Esophagus (tissue), 2 donors: ENCODE measurements around the gene AAGAB. TPM values are rescaled to one million over a fixed set of nuclear protein-coding genes. Genes with fewer than 3 reads are reported as not detected.
"Not testable (repeated sequence)": the region's sequence is repeated elsewhere in the genome, so short reads cannot be mapped to it uniquely, and the experiment has no call there.

Experiments used
- H3K27ac ChIP-seq, 2 donors: one replicate each; pipeline ENCODE4 v1.5.1; 2013; ENCODE audit warnings: low read depth in 2 of 2, mild to moderate bottlenecking in 2 of 2, inconsistent platforms in 1 of 2, low read length in 1 of 2, moderate library complexity in 1 of 2
- H3K27me3 ChIP-seq, 2 donors: one replicate each; pipeline ENCODE4 v1.6.1; 2013; ENCODE audit warnings: low read length in 2 of 2, control low read depth in 1 of 2, mild to moderate bottlenecking in 1 of 2; ENCODE audit not compliant: insufficient read depth in 2 of 2, control insufficient read depth in 1 of 2
- H3K36me3 ChIP-seq, 2 donors: one replicate each; pipeline ENCODE4 v1.6.1; 2013; ENCODE audit warnings: low read length in 1 of 2; ENCODE audit not compliant: control insufficient read depth in 2 of 2, insufficient read depth in 2 of 2
- H3K4me1 ChIP-seq, 2 donors: one replicate each; pipeline ENCODE4 v1.6.1; 2013; ENCODE audit warnings: low read length in 1 of 2; ENCODE audit not compliant: control insufficient read depth in 2 of 2, insufficient read depth in 2 of 2
- H3K4me3 ChIP-seq, 2 donors: one replicate each; pipeline ENCODE4 v1.5.1; 2013; ENCODE audit warnings: low read length in 2 of 2, mild to moderate bottlenecking in 2 of 2, low read depth in 1 of 2, moderate library complexity in 1 of 2
- H3K9me3 ChIP-seq, 2 donors: one replicate each; pipeline ENCODE4 v1.6.1; 2013; ENCODE audit warnings: mild to moderate bottlenecking in 2 of 2, low read depth in 1 of 2, low read length in 1 of 2, moderate library complexity in 1 of 2; ENCODE audit not compliant: control insufficient read depth in 2 of 2, insufficient read depth in 1 of 2
- WGBS, 2 donors: extraction: QIAGEN DNeasy Blood & Tissue Kit; methylation state at CpG; one replicate each; pipeline ENCODE4 v1.1.7; 2013; 5-methylcytosine and 5-hydroxymethylcytosine counted together
- polyA plus RNA-seq, 2 donors: library from polyadenylated mRNA; stranded (reverse); fragments of 200-250 nt; gene quantifications; one replicate each; pipeline ENCODE4 v1.2.3, GENCODE V29; 2013
- donor health status: healthy with polysubstance abuse.
- donor health status: Bipolar disorder and iron deficiency.

AAGAB gene
- polyA plus RNA-seq, 2 donors = 7.0 to 17.4 TPM

DNA sequence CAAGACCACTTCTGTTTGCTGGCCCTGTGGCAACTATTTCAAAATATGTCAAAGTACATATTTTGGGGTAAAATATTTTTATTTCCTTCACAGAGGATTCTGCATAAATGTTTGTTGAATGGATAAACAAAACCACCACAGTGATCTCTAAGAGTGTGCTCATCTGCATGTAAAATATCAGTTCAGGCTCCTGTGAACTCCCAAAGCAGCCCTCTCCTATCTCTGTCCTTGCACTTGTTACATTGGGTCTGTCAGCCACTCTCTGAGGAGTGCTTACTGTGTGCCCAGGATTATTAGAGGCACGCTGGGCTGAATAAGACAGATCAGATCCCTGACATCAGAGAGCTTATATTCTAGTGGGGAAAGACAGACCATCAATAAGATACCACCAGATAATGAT is 27.3 kb upstream of the AAGAB start:
- no peak overlapping the region for H3K27ac ChIP-seq
- no peak overlapping the region for H3K4me3 ChIP-seq
- no peaks in the 10 kb centered on the region for H3K9me3 ChIP-seq
- no peaks in the 10 kb centered on the region for H3K4me1 ChIP-seq
- no peaks in the 10 kb centered on the region for H3K36me3 ChIP-seq
- no peaks in the 10 kb centered on the region for H3K27me3 ChIP-seq
- 82 to 84% methylated on average over 1 of the region's 1 CpG for WGBS, 2 donors

DNA sequence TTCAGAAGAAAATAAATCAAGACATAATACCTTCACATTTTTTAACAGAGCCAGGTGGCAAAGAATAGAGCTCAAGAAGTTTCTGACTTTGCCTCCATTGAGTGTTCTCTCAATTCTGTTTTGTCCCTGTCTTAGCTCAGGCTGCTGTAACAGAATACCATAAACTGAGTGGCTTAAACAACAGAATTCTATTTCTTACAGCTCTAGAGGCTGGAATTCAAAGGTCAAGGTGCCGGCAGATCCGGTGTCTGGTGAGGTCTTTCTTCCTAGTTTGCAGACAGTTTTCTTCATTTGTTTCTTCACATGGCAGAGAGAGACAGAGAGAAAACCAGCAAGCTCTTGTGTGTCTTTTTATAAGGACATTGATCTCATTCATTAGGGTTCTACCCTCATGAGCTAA is 25.8 kb upstream of the AAGAB start:
- Histone ChIP-seq H3K4me1 (no peaks in the 10 kb centered on the region), H3K27ac (no peak overlapping the region), H3K36me3 (no peaks in the 10 kb centered on the region), H3K9me3 (no peaks in the 10 kb centered on the region), H3K27me3 (no peaks in the 10 kb centered on the region), H3K4me3 (no peak overlapping the region)
- WGBS, 2 donors = 69 to 90% methylated on average over 2 of the region's 2 CpGs

GRCh38 chr15:67276666-67277065 is 22.2 kb upstream of the AAGAB start:
- no peaks in the 10 kb centered on the region for H3K9me3 ChIP-seq
- H3K4me3 ChIP-seq = no peak overlapping the region
- H3K27me3 ChIP-seq = no peaks in the 10 kb centered on the region
- H3K4me1 ChIP-seq = no peaks in the 10 kb centered on the region
- H3K27ac ChIP-seq = no peak overlapping the region
- WGBS, 2 donors = 87 to 98% methylated on average over 1 of the region's 1 CpG
- H3K36me3 ChIP-seq = no peaks in the 10 kb centered on the region

DNA sequence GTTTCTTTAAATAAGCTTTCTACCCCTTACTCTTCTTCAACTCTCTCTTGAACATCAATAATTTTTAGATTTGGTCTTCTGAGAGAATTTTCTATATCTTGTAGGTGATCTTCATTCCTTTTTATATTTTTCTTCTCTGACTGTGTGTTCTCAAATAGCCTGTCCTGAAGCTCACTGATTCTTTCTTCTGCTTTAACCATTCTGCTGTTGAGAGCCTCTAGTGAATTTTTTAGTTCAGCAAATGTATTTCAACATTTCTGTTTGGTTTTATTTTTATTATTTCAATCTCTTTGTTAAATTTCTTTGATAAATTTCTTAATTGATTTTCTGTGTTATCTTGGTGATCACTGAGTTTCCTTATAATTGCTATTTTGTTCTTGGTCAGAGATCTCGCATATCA is 19.8 kb upstream of the AAGAB start:
- H3K9me3 ChIP-seq = no peaks in the 10 kb centered on the region
- H3K4me1 ChIP-seq = no peaks in the 10 kb centered on the region
- H3K4me3 ChIP-seq = no peak overlapping the region
- peaks cover 0 to 2% of the 10 kb centered on the region in 2 donors for H3K27me3 ChIP-seq
- no peak overlapping the region for H3K27ac ChIP-seq
- H3K36me3 ChIP-seq = no peaks in the 10 kb centered on the region
- WGBS, 2 donors = 96 to 98% methylated on average over 1 of the region's 1 CpG

DNA sequence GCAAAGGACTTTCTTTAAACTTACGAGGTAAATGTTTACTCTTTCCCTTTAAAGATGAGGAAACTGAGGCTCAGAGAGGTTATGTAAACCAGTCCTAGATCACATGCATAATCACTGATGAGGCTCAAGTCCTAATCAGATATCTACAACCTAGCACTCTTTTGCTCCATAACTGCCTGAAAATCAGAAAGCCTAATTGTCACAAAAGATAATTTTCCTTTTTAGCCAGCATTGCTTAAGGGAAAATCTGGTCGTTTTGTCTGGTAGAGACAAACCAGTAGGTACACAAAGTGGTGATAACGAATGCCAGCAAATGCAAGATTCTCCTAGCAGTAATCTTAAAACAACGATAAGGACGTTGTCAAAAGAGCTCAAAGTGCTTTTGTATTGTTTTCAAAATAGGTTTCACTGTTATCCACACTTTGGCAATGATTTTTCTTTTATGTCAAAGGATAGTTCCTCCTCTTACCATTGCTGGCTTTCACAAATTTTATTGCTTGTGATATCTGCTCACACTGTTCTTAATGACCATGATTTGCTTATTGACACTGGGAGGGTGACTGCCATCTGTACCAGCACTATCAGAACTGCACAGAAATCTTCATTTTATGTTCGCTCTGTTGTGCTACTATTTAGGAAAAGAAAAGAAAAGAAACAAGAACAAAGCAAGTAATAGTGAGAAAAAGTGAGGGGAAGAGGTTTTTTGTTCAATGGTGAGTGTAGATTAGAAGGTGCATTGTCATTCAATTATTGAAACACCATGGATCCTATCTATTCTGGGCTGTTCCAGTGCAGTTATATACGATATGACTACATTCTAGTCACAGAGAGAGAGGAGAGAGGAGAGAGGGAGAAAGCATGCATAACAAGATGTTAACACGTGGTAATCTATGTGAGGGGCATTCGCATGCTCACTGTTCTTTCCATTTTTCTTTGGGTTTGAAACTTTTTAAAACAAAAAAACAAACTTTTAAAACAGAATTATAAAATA is 13.8 kb upstream of the AAGAB start:
- Histone ChIP-seq H3K27ac (no peak overlapping the region), H3K36me3 (no peaks in the 10 kb centered on the region), H3K9me3 (no peaks in the 10 kb centered on the region), H3K4me1 (no peaks in the 10 kb centered on the region), H3K27me3 (peaks cover 0 to 2% of the 10 kb centered on the region in 2 donors), H3K4me3 (no peak overlapping the region)
- WGBS, 2 donors = 71 to 79% methylated on average over 9 of the region's 9 CpGs

DNA sequence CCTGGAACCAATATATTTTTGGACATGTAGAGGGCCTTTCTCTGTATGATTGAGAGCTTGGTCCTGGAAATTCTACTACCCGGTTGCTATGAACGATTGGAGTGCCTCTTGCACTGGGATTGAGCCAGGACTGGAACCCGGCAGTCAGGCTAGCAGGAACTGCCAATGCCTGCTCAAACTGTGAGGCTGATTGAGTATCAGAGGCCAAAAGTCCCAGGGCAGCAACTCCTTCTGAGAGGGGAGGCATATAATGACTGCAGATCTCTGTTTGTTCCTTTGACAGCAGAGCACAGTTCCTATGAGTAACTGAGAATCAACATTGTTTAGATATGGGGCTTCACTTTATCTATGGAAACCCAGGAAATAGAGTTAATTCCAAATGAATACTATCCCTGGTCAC is 13.0 kb upstream of the AAGAB start:
- 67 to 68% methylated on average over 3 of the region's 3 CpGs for WGBS, 2 donors
- no peak overlapping the region for H3K4me3 ChIP-seq
- H3K9me3 ChIP-seq = no peaks in the 10 kb centered on the region
- peaks cover 0 to 2% of the 10 kb centered on the region in 2 donors for H3K27me3 ChIP-seq
- H3K27ac ChIP-seq = no peak overlapping the region
- H3K4me1 ChIP-seq = no peaks in the 10 kb centered on the region
- H3K36me3 ChIP-seq = no peaks in the 10 kb centered on the region

DNA sequence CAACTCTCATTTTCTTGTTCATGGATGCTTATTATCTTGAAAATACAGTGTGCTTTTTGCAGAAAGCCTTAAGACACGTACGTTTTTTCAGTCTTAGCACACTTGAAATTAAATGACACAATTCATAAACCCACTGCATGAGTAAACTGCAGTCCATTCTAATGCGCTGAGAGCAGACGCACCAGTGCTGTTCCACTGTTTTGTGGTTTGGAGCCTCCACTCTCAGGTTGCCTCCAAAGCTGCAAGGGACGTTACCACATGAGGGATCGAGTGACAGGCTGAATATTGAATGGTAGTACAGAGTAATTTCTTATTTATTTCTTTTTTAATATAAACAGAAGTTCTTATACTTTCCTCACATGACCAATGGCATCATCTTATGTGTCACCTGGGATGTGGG is 12.4 kb upstream of the AAGAB start:
- Histone ChIP-seq H3K36me3 (no peaks in the 10 kb centered on the region), H3K27me3 (peaks cover 0 to 2% of the 10 kb centered on the region in 2 donors), H3K9me3 (no peaks in the 10 kb centered on the region), H3K4me1 (no peaks in the 10 kb centered on the region), H3K27ac (no peak overlapping the region), H3K4me3 (no peak overlapping the region)
- 85 to 90% methylated on average over 6 of the region's 6 CpGs for WGBS, 2 donors

DNA sequence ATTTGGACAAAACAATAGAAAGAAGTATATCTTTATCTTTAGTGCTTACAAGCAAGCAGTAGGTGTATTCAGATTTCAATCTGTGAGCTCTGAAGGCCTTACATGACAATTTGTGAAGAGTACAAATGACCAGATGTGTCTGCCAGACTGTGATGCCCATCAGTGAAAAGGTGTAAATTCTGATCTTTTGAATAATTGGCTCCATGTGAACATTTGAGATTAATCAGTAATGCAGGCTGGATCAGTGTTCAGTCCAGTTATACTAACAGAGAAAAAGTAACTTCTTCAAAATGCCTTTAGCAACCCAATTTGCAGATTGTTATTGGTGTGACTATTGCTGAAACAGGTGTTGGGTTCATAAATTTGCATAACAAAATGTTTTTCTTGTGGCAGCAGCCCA is 5.3 kb upstream of the AAGAB start:
- H3K4me1 ChIP-seq = no peaks in the 10 kb centered on the region
- H3K4me3 ChIP-seq = no peak overlapping the region
- no peaks in the 10 kb centered on the region for H3K27me3 ChIP-seq
- no peak overlapping the region for H3K27ac ChIP-seq
- no peaks in the 10 kb centered on the region for H3K36me3 ChIP-seq
- H3K9me3 ChIP-seq = no peaks in the 10 kb centered on the region

- no peaks in the 10 kb centered on the region for H3K9me3 ChIP-seq
- H3K4me3 ChIP-seq = no peak overlapping the region
- no peaks in the 10 kb centered on the region for H3K27me3 ChIP-seq
- no peaks in the 10 kb centered on the region for H3K4me1 ChIP-seq
- no peaks in the 10 kb centered on the region for H3K36me3 ChIP-seq
- no peak overlapping the region for H3K27ac ChIP-seq
These were observed 4.9 kb upstream of the AAGAB start for GRCh38 chr15:67259379-67259778.

- H3K36me3 ChIP-seq, H3K27me3 ChIP-seq, H3K27ac ChIP-seq, H3K9me3 ChIP-seq, H3K4me1 ChIP-seq, H3K4me3 ChIP-seq: not testable (repeated sequence)
- 98 to 100% methylated on average over 3 of the region's 3 CpGs for WGBS, 2 donors
These were observed 4.0 kb upstream of the AAGAB start for GRCh38 chr15:67258412-67258811.
